ENCODE results near the gene COLQ.

COLQ gene

DNA sequence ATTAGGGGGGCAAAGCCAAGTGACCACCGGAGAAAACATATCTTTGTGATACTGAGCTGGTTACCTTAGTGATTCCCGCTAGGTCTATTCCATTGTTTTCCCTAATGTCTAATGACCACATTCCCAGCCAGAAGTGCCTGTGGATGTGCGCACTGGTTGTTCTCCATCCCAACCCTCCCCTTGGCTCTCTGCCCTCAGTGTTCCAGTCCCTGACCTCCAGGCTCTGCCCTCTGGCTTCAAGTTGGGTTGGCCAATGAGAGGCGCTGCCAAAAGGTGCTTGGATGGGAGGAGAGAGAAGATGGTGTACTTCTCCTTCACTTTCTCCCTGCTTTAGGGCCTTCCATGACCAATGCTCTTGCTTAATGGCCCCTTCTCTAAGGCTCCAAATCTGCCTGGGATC lies 2.4 kb downstream of the COLQ start:
- no peak for DNase-seq

DNA sequence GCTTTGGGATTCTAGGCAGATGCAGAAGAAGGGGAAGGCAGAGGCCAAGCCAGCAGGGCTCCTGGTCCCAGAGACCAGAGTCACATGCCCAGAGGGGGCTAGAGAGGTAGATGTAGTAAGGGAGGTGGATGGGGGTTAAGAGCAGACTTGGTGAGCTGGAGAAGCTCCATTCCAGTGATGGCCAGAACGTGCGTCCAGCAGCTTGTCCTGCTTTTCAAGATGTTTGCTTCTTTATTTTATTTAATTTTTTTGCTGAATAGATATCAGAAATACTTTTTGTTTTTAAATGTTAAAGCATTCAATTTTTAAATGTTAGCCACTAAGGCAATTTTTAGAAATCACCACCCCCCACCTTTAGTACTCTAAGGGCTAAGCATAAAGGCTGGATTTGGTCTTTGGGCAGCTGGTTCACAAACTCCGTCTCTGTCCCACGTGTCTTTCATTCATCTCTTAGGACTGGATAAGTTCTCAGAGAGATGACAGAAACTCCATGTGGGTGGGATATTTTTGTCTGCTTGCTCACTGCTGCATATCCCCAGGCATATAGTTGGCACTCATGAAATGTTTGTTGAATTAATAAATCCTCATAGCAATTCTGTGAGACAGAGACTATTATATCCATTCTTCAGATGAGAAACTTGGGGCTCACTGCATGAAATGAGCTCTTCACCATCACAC lies 6.7 kb downstream of the COLQ start:
- DNase-seq: no peak

DNA sequence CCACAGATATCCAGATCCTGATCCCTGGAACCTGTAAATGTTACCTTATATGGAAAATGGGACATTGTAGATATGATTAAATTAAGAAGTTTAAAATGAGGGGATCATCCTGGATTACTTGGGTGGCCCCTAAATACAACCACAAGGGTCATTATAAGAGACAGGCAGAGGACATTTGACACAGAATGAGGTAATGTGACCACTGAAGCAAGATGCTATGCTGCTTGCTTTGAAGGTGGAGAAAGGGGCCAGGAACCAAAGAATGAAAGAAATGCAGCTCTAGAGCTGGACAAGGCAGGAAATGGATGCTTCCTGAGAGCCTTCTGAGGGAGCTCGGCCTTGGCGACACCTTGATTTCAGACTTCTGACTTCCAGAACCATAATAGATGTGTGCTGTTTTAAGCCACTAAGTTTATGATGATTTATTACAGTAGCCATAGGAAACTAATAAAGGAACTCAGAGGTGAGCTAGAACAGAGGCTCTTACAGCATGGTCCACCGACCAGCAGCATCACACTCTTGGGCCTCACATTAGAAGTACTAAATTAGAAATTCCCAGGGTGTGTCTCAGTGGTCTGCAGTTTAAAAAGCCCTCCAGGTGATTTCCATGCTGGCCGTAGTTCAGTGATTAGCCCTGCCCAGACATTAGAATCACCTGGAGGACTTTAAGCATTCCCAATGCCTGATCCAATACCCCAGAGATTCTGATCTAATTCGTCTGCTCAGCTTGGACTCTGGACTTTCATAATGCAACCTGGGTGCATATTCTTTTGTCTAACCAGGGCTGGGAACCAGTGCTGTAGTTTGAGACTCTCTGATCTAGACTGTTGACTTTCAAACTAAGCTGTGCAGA lies 7.5 kb downstream of the COLQ start:
- DNase-seq: no peak

DNA sequence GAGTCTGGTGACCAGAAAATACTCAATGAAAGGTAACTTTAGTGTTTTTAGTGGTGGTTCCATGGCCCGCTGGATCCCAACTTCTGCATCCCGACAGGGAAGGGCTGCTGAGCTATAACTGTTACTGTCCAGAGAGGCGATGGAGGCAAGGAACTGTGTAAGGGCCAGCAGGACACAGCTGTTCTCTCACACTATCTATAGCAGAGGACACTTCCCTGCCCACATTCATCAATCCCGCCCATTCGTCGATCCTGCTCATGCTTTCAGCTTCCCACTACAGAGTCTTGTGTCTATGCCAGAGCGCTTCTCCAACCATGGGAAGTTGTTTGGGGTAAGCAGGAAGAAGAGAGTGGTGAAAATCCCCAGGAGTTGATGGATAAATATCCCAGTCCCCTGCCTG lies 8.4 kb downstream of the COLQ start:
- DNase-seq: no peak

DNA sequence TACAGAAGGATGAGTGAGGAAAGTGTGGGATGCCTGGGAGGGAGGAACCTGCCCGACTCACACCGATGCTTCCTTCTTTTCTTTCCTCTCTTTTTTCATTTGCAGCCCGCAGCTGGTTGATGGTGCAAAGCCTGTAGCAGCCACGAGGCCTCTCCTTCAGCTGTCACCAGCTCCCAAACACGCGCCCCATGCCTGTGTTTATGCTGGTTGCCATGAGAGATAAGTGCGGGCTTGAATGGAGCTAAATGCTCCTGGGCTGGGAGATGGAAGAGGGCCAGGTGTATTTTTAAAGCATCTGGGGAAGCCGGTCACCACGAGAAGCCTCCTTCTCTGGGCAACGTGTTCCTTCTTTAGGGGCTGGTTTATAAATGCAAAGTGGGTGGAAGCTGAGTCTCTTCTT lies 9.3 kb downstream of the COLQ start:
- no peak for DNase-seq

DNA sequence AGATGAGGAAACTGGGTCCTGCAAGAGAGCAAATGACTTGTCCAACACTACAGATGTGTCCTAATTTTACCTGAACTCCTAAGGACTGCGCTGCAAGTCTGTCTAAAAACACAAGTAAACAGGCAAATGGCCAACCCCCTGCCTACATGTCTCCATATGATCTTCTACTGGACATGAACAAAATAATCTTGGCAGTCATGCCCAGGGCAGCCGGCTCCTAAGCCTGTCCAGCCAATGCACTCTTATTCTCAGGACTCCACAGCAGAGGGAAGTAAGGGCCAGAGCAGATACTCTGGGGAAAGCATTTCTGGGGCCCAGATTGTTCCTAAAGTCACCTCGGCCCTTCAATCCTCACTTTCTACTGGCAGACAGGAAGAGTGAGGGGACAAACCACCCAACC lies 10.3 kb downstream of the COLQ start:
- no peak for DNase-seq

DNA sequence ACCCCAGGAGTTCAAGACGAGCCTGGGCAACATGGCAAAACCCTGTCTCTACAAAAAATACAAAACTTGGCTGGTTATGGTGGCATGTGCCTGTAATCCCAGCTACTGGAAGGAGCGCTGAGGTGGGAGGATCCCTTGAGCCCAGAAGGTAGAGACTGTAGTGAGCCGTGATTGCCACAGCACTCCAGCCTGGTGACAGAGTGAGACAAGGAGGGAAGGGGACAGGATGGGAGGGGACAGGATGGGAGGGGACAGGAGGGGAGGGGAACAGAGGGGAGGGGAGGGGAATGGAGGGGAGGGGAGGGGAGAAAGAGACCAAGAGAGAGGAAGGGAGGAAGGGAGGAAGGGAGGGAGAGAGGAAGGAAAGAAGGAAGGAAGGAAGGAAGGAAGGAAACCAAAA lies 11.0 kb downstream of the COLQ start:
- no peak for DNase-seq

DNA sequence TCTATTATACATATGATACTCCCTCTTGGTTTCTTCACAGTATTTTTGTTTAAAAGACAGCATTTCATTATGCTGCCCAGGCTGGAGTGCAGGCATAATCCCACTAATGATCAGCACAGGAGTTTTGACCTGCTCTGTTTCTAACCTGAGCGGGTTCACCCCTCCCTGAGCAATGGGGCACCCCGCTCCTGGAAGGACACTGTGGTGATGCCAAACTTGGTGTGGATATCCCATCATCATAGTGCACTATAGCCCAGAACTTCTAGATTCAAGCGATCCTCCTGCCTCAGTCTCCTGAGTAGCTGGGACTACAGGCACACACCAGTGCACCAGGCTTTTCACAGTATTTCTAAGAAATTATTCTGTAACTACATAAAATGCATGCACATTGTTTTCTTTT lies 14.9 kb downstream of the COLQ start:
- DNase-seq: no peak

DNA sequence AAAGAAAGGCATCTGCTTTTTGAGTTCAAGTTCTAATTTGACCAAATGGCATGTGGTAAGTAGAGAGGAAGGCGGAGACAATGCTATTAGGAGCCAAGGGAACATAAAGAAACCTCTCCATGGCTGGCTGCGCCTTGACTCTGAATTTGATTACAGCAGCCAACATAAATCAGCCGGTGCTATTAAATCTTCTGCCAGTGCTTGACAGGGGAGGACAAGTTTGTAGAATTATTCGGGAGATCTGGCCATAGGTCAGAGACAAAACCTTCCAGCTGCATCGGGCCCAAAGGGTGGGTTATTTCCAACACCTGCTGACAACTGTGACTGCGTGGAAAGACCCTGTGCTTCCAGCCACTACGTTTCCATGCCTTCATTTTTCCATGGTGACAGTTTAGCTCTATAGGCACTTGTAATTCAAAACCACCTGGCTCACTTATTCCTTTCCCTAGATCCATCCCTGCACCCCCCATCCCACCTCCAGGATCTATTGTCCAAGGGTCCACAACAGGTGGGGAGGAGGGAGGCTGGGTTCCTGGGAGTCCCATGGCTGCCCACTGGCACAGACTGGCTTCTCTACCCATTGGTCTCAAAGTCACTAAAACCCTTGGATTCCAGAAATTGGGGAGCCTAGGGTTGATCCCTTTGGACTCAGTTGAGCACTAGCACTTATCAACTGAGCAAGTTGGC lies 15.9 kb downstream of the COLQ start:
- no peak for DNase-seq

DNA sequence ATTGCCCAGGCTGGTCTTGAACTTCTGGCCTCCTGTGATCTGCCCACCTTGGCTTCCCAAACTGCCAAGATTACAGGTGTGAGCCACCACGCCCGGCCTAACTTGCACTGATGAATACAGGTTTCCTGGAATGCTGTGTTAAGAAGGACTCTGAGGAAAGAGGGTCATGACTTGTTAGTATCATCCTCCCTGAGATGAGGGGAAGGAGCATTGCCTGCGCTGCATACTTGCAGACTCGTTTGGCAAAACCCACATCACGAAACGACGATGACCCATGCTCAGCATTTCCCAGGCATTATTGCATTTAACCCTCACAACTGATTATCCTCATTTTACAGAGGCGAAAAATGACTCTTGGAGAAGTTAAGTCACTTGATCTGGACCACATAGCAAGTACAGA lies 18.9 kb downstream of the COLQ start:
- no peak for DNase-seq

DNA sequence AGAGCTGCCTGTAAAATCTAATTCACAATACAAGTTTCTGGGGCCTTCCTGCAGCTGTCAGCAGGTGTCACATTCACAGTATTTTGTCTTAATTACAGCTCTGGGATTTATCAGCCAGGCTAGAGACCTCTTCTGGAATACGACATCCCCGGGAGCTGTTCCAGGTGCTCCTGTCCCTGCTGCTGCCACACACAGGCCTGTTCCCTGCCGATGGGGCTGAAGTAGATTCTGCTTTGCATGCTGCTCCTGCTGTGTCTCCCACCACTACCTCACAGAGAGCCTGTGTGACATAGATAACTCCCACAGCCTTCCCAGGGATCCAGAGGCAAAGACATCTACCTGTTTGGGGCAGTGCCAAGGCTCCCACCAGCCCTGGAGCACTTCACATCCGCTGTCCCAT lies 20.4 kb downstream of the COLQ start:
- DNase-seq: no peak

DNA sequence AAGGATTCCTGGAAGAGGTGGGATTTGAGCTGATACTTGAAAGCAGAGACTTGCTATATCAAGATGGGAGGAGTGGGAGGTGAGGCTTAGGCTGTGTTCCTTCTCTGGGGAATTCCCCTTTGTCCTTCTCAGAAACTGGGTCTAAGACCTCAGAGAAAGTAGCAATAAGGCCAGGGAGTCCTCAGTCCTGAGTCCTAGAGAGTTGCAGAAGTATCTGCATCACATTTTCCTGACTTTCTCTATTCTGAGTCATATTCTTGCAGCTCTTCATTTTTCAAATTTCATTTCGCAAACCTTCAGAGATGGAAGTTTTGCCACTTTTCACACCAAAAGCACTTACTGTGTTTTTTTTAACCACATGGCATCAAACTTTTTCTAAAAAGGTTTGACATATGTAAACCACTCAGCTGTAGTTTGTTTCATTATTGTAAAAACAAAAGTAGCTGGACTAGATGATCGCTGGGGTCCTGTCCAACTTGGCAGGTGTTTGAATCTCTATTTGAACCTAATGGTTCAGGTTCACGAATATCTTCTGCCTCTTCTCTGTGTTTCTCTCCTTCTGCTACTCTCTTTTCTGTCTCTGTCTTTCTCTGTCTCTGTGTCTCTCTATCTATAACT lies 21.3 kb downstream of the COLQ start:
- no peak for DNase-seq

DNA sequence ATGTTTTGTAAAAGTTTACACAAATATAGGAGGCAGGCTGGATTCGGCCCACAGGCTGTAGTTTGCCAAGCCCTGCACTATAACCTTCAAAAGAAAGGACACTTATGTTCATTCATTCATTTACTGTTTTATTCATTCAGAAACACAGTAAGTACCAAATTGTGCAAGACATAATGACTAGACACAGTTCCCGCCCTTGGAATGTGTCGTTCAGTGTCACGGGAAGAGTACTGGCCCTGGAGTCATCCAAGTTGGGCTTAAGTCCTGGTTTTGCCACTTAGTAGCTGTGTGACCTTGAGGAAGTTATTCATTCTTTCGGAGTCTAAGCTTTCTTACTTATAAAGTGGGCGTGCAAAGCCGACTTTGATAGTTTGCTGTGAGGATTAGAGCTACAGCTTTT lies 22.0 kb downstream of the COLQ start:
- DNase-seq: no peak

DNA sequence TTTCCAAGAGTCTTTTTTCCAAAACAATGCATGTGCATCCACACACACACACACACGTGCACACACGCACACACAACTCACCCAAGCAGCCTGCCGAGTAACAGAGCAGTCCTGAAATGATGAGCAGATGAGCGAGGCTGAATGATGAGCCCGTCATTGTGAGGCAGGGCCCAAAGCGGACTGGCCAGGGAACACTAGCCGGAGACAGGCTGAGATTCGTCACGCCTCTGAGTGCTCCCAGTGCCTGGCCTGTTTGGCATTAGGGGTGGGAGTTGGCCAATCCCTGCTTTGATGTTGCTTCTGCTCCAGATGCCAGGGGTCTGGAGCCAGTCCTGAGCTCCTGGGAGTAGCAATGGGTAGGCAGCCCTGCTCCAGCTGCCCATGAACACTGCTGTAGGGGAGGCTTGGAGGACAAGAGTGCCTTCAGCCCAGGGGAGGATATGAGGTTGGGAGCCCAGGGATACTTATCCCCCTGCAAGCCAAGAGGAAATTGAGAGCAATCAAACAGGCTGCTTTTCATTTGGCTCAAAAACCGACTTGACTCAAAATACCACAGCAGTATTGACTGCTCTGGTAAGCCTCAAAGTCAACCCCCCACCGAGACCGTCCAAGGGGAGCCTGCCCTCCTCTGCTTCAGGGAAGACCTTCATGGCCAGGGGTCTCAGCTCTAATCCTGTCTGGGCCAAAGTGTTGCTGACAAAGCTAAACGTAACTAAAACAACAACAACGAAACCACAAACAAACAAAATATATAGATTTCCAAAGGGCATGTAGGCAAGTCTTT lies 22.9 kb downstream of the COLQ start:
- no peak for DNase-seq

DNA sequence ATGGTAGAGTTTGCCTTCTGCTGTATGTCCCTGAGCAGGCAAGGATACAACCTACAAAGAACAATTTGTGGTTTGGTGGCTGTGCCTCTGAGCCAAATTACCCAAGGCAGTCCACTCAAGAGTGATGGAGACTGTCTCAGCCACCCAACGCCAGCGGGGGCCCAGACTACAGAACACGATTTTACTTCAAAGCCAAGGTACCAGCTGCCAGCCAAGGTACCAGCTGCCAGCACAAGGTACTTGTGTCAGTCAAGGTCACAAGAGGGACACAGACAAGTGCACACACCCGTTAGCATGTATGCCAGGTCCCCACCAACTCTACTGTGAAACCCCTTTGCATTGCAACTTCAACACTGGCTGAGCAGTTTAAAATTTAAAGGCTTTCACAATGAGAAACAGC lies 23.5 kb downstream of the COLQ start:
- no peak for DNase-seq

DNA sequence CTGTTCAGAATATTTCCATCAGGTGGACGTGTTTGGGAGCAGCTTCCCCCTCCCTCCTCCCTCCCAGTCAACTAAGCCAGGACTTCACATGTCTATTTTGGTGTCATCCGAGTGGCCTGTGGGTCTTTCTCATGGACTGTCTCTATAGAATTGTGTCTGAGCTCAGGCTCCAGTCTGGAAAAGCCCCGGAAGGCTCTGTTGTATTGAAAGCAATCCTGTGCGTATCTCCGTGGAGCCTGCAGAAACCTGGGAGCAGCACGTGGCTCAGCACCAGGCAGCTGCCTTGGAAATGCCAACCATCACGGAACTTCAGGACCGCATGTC lies 25.2 kb downstream of the COLQ start:
- DNase-seq: no peak

DNA sequence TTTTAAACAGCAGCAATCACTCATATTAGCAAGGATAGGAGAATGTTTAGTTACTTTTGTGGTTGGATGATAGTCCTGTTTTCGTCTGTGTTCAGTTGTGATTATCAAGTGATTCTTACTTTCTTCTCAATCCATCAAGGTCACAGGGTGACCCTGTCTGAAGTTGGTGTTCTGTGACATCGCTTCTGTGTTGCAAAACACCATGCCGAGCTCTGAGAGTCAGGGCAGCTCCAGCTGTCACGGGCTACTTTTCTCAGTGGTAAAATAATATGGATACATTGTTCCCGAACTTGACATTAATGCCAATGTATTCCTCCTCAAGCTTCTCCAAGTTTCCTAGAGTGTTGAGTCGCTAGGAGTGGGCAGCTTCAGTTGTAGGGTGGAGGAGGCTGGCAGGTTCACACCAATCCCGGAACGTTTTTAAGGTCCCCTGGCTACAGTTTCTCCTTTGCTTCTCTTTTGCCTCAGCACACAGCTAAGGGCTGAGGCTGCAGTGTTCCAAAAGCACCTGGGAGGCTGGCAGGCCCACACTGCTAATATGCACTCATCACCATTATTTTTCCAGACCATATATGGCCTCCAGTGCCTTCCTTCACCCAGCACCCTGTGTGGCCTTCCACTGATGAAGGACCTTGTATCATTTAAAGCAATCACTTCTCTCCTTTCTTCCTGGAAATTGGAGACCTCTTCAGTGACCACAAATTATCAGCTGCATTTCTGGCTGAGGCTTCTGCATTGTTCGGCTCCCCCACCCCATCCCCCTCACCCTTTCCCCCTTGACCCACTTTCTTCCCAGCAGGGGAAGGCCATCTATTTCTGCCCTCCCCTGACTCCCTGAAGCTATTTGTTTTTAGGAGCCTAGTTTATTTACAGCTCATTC lies 25.8 kb downstream of the COLQ start:
- no peak for DNase-seq

DNA sequence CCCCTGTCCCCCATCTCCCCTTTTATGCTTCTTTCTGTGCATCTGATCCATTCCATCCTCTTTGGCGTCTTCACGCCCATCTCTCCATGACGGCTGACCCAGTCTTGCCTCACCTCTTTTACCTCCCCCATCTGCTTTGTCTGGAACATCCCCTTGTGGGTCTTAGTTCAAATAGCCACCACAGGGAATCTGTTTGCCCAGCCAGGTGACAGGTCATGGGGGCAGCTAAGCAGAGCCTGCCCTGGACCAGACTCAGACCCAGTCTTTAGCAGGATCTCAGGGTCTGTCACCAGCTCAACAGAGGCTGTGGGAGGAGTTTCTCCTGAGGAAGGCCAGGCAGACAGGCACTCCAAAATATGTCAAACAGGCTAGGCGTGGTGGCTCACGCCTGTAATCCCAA lies 28.1 kb downstream of the COLQ start:
- no peak for DNase-seq

DNA sequence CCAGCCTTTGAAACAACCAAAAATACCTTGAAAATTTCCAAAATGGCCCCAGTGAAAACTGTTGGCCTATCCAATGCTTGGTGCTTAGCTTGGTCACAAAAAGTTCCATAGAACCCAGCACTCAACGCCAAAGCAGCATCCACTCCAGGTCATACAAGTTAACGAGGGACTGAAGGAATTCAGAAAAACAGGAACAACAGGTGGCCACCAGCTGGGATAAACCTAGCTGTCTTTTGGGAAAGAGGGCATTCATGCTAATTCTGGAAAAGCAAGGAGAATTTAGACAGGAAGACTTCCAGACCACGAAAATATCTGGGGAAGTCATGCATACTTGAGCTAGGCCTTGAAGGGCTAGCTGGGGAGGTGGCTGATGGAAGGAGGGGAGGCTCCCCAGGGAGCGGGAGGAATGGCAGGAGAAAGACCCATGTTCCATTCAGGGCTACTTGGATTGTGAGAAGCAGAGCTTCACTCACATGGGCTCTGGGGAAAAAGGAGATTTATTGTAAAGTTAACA lies 28.6 kb downstream of the COLQ start:
- DNase-seq: no peak

DNA sequence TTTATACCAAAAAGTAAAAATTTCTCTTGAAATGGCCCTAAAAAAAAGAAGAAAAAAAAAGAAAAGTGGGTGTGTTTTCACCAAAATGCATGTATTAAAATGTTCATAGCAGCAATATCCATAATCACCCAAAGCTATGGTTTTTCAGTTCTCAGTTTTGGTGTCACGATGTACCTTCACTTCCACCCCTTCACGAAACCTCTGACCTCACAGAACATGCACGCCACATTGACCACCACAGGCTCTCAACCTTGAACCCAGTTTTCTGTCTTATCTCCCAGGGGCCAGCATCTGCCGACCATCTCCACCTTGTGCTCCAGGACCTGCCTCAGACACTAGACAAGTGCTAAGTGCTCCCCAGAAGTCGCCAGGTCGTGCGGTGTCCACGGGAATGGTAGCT lies 30.4 kb downstream of the COLQ start:
- no peak for DNase-seq

DNA sequence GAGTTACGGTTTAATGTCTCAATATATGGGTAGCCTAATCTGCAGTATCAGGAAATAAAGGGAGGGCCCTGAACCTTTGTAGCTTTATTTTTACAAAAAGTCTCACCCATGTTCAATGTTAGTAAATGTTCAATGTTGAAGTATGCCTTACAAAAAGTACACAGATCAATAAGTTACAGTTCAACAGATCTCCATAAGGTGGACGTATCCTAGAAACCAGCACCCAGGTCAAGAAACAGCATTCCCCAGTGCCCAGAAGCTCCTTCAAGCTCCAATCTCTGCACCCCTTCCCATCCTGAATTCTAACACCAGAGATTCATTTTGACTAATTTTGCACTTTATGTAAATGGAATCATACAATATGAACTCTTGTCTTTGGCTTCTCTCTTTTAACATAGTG lies 31.3 kb downstream of the COLQ start:
- DNase-seq: no peak

DNA sequence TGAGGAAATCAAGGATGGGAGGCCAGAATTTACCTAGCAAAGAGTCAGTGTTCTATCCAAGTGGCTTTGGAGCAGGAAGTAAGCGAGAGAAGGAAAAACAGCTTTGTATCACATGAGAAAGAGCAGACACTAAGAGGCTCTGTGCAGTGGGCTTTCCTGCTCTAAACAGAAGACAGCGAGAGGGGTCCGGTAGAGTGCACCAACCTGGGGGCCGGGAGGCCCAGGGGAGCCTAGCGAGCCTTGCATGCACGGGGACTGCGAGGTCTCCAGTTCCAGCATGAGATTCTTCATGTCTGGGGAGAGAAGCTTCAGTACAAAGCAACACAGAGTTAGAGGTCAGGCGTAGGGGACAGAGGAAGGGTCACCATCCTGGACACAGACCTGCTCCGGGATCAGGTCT lies 33.5 kb downstream of the COLQ start:
- DNase-seq: no peak

All from T-helper 9 cell (primary cell).